Activated B cell treated with CpG ODN at 0.5 μM for 24 hours (primary cell): ENCODE results near the gene EEF1AKMT2. TPM values are rescaled to one million over a fixed set of nuclear protein-coding genes. Genes with fewer than 3 reads are reported as not detected.

Experiments used
- ATAC-seq: fragments of 200-7000 bp; cut with Tn5 transposase; one replicate; pipeline ENCODE4 v1.10.0; 2021; ENCODE audit warnings: low read depth, mild to moderate bottlenecking, moderate library complexity
- CTCF ChIA-PET: fragments of 350-600 bp; sonication (Branson Sonifier 250); formaldehyde crosslinking; loops from one replicate; lab custom pipeline; 2021; ENCODE audit warnings: antibody characterized with exemption; lab: Charles Lee
- POLR2A ChIA-PET: fragments of 350-600 bp; sonication (Branson Sonifier 250); formaldehyde crosslinking; loops from one replicate; lab custom pipeline; 2021; ENCODE audit warnings: antibody characterized with exemption; lab: Charles Lee
- DNase-seq: peaks from one replicate; pipeline ENCODE4 v3.0.0; 2022
- H3K27ac Mint-ChIP-seq: one replicate; pipeline ENCODE4 v1.8.0; 2020; ENCODE audit warnings: mixed read lengths
- H3K27me3 Mint-ChIP-seq: one replicate; pipeline ENCODE4 v1.8.0; 2021; ENCODE audit warnings: mixed read lengths
- H3K36me3 Mint-ChIP-seq: one replicate; pipeline ENCODE4 v1.8.0; 2021; ENCODE audit warnings: low read depth, mixed read lengths
- H3K4me1 Mint-ChIP-seq: one replicate; pipeline ENCODE4 v1.8.0; 2021; ENCODE audit warnings: mixed read lengths
- H3K4me3 Mint-ChIP-seq: one replicate; pipeline ENCODE4 v1.8.0; 2020; ENCODE audit warnings: mild to moderate bottlenecking, mixed read lengths
- H3K9me3 Mint-ChIP-seq: one replicate; pipeline ENCODE4 v1.8.0; 2020; ENCODE audit warnings: mixed read lengths
- CTCF ChIP-seq: fragments of 200-600 bp; IDR thresholded peaks from one replicate; pipeline ENCODE4 v1.8.0; 2022; ENCODE audit warnings: antibody characterized with exemption, mild to moderate bottlenecking
- intact Hi-C: fragments of 100-400 bp; cut with micrococcal nuclease; formaldehyde crosslinking; loops from one replicate; pipeline ENCODE4 v1.15.1; 2024
- total RNA-seq: library from RNA; stranded (reverse); gene quantifications from 2 replicates; pipeline ENCODE4 v1.2.3, GENCODE V29; 2022

EEF1AKMT2 gene
- total RNA-seq, 1 donor from 2014 or later = 16.5 TPM

GRCh38 chr10:124737221-124737620 is 54.5 kb downstream of the EEF1AKMT2 start:
- H3K4me1 Mint-ChIP-seq = peaks cover 99% of the 10 kb centered on the region
- peak overlapping the region; percentile 32 for H3K4me3 Mint-ChIP-seq
- ATAC-seq (no peak), DNase-seq (no peak)
- ChIA-PET CTCF (interaction anchor here (0.9 to 1.2 kb wide), 2 partner anchors 18 to 90 kb away, joined by 3 to 4 read pairs; no protein-coding TSS in a partner anchor), POLR2A (interaction anchor here (0.9 to 2.9 kb wide), 5 partner anchors 10 to 202 kb away, joined by 3 to 18 read pairs (median 4); no protein-coding TSS in a partner anchor)
- intact Hi-C loops = no loop called here
- H3K9me3 Mint-ChIP-seq = no peaks in the 10 kb centered on the region
- peak overlapping the region; percentile 97 for H3K27ac Mint-ChIP-seq
- TF ChIP-seq CTCF = no peak
- H3K36me3 Mint-ChIP-seq = peaks cover 35% of the 10 kb centered on the region
- no peaks in the 10 kb centered on the region for H3K27me3 Mint-ChIP-seq

- Mint-ChIP-seq H3K36me3 (peaks cover 39% of the 10 kb centered on the region), H3K27me3 (no peaks in the 10 kb centered on the region), H3K4me3 (peak overlapping the region; percentile 58), H3K9me3 (no peaks in the 10 kb centered on the region), H3K4me1 (peaks cover 100% of the 10 kb centered on the region), H3K27ac (peak overlapping the region; percentile 97)
- DNase-seq = no peak
- ChIA-PET CTCF (interaction anchor here (0.9 to 1.2 kb wide), 2 partner anchors 17 to 89 kb away, joined by 3 to 4 read pairs; no protein-coding TSS in a partner anchor), POLR2A (interaction anchor here (0.9 to 2.9 kb wide), 7 partner anchors 9 to 202 kb away, joined by 3 to 18 read pairs (median 4); no protein-coding TSS in a partner anchor)
- TF ChIP-seq CTCF = no peak
- intact Hi-C loops = no loop called here
- ATAC-seq = no peak
Measured at GRCh38 chr10:124736491-124737136, 55.1 kb downstream of the EEF1AKMT2 start.

GRCh38 chr10:124735491-124736286 is 56.0 kb downstream of the EEF1AKMT2 start:
- intact Hi-C loops = no loop called here
- DNase-seq = no peak
- POLR2A ChIA-PET = interaction anchor here (0.9 to 8.9 kb wide), 8 partner anchors 11 to 135 kb away, joined by 3 to 135 read pairs (median 6); no protein-coding TSS in a partner anchor
- CTCF ChIA-PET = interaction anchor here (1.6 to 3.3 kb wide), 3 partner anchors 13 to 108 kb away, joined by 3 to 17 read pairs (median 13); no protein-coding TSS in a partner anchor
- peak overlapping the region; percentile 58 for H3K4me3 Mint-ChIP-seq
- H3K27me3 Mint-ChIP-seq = no peaks in the 10 kb centered on the region
- ATAC-seq = no peak
- no peaks in the 10 kb centered on the region for H3K9me3 Mint-ChIP-seq
- no peak for TF ChIP-seq CTCF
- peak overlapping the region; percentile 97 for H3K27ac Mint-ChIP-seq
- H3K4me1 Mint-ChIP-seq = peaks cover 100% of the 10 kb centered on the region
- H3K36me3 Mint-ChIP-seq = peaks cover 40% of the 10 kb centered on the region

- peaks cover 100% of the 10 kb centered on the region for H3K4me1 Mint-ChIP-seq
- H3K27ac Mint-ChIP-seq = peak overlapping the region; percentile 82
- ATAC-seq (peak; percentile 81), DNase-seq (no peak)
- intact Hi-C loops = loop anchor here (1.0 kb wide), 1 partner anchor 11 kb away; no protein-coding TSS in a partner anchor
- no peaks in the 10 kb centered on the region for H3K9me3 Mint-ChIP-seq
- peak overlapping the region; percentile 58 for H3K4me3 Mint-ChIP-seq
- ChIA-PET POLR2A (interaction anchor here (0.6 to 8.9 kb wide), 15 partner anchors 6 to 199 kb away, joined by 3 to 135 read pairs (median 5); partner anchors contain the start of gene FAM53B), CTCF (interaction anchor here (1.1 to 3.3 kb wide), 6 partner anchors 12 to 201 kb away, joined by 3 to 17 read pairs (median 6); no protein-coding TSS in a partner anchor)
- H3K36me3 Mint-ChIP-seq = peaks cover 52% of the 10 kb centered on the region
- no peaks in the 10 kb centered on the region for H3K27me3 Mint-ChIP-seq
- no peak for TF ChIP-seq CTCF
Measured at GRCh38 chr10:124734311-124735166, 57.1 kb downstream of the EEF1AKMT2 start.
